SK-N-SH (cell line): ENCODE measurements around the gene SLC33A1. TPM values are rescaled to one million over a fixed set of nuclear protein-coding genes. Genes with fewer than 3 reads are reported as not detected.
"Not testable (repeated sequence)": the region's sequence is repeated elsewhere in the genome, so short reads cannot be mapped to it uniquely, and the experiment has no call there.

ENCODE experiments used
- CTCF ChIA-PET: fragments of 300-600, 350-600 bp; formaldehyde crosslinking; extraction: SDS; loops from one replicate; lab custom pipeline; 2021; lab: Yijun Ruan, JAX
- POLR2A ChIA-PET: fragments of 350-600 bp; sonication (Branson Sonifier 250); formaldehyde crosslinking; extraction: SDS; loops from one replicate; lab custom pipeline; 2020; ENCODE audit warnings: antibody characterized with exemption, inconsistent platforms; lab: Yijun Ruan, JAX
- DNase-seq: peaks from one replicate; pipeline ENCODE4 v3.0.0; 2012
- H2AFZ ChIP-seq: fragments of 200-600 bp; sonication (generic); 2 replicates; pipeline ENCODE4 v1.8.1; 2016; ENCODE audit warnings: antibody characterized with exemption, mild to moderate bottlenecking, low read depth
- H3F3A ChIP-seq: fragments of 200-600 bp; sonication (generic); replicated peaks from 2 replicates; pipeline ENCODE3; 2016; ENCODE audit warnings: antibody characterized with exemption, mild to moderate bottlenecking; ENCODE audit not compliant: insufficient read depth
- H3K27ac ChIP-seq, 2 experiments: fragments of 200-500 bp in 1 of 2; fragments of 200-600 bp in 1 of 2; sonication (Bioruptor generic) in 1 of 2; sonication (generic), shearing (Covaris generic) in 1 of 2; 2 replicates each; pipeline versions ENCODE4 v1.5.1 to v1.6.1; 2014 to 2016; ENCODE audit warnings: low read depth in 2 of 2, inconsistent platforms in 1 of 2, low read length in 1 of 2, mild to moderate bottlenecking in 1 of 2, mixed read lengths in 1 of 2
- H3K27me3 ChIP-seq: fragments of 200-600 bp; sonication (generic), shearing (Covaris generic); 2 replicates; pipeline ENCODE4 v1.6.1; 2016; ENCODE audit warnings: mixed run types; ENCODE audit not compliant: insufficient read depth
- H3K36me3 ChIP-seq, 2 experiments: fragments of 200-500 bp in 1 of 2; fragments of 200-600 bp in 1 of 2; sonication (Bioruptor generic) in 1 of 2; sonication (generic) in 1 of 2; replicated peaks in 1 of 2; 2 replicates each; pipeline versions ENCODE3 to v1.5.1; 2014 to 2016; ENCODE audit warnings: low read length in 1 of 2, mild to moderate bottlenecking in 1 of 2; ENCODE audit not compliant: insufficient read depth in 2 of 2, control insufficient read depth in 1 of 2
- H3K4me1 ChIP-seq, 2 experiments: fragments of 200-500 bp in 1 of 2; fragments of 200-600 bp in 1 of 2; sonication (Bioruptor generic) in 1 of 2; sonication (generic), shearing (Covaris generic) in 1 of 2; 2 replicates each; pipeline versions ENCODE4 v1.5.1 to v1.6.1; 2014 to 2016; ENCODE audit warnings: low read depth in 1 of 2, low read length in 1 of 2, mixed run types in 1 of 2; ENCODE audit not compliant: insufficient read depth in 2 of 2, control insufficient read depth in 1 of 2
- H3K4me2 ChIP-seq: fragments of 200-600 bp; sonication (generic), shearing (Covaris generic); 2 replicates; pipeline ENCODE4 v1.6.1; 2017; ENCODE audit warnings: mixed run types
- H3K4me3 ChIP-seq, 2 experiments: fragments of 200-500 bp in 1 of 2; fragments of 200-600 bp in 1 of 2; sonication (Bioruptor generic) in 1 of 2; sonication (generic), shearing (Covaris generic) in 1 of 2; 2 replicates each; pipeline versions ENCODE4 v1.5.1 to v1.8.1; 2014 to 2016; ENCODE audit warnings: low read depth in 2 of 2, inconsistent platforms in 1 of 2, low read length in 1 of 2, mild to moderate bottlenecking in 1 of 2, mixed read lengths in 1 of 2, moderate library complexity in 1 of 2
- H3K79me2 ChIP-seq: fragments of 200-600 bp; sonication (generic); 2 replicates; pipeline ENCODE4 v1.8.1; 2017; ENCODE audit warnings: mild to moderate bottlenecking; ENCODE audit not compliant: insufficient read depth
- H3K9ac ChIP-seq: fragments of 200-600 bp; sonication (generic); 2 replicates; pipeline ENCODE4 v1.6.1; 2017; ENCODE audit warnings: mixed run types
- H3K9me2 ChIP-seq: fragments of 200-600 bp; sonication (generic); 2 replicates; pipeline ENCODE4 v1.6.1; 2017; ENCODE audit warnings: mixed run types
- H3K9me3 ChIP-seq: fragments of 200-600 bp; sonication (generic); 2 replicates; pipeline ENCODE4 v1.6.1; 2017; ENCODE audit warnings: mixed run types, mild to moderate bottlenecking, moderate library complexity
- H4K20me1 ChIP-seq: fragments of 200-600 bp; sonication (generic); 2 replicates; pipeline ENCODE4 v1.6.1; 2017; ENCODE audit warnings: mild to moderate bottlenecking, mixed run types; ENCODE audit not compliant: insufficient read depth
- EP300 ChIP-seq, 2 experiments: IDR thresholded peaks; 2 replicates each; pipeline versions ENCODE4 v1.4.0 to v1.6.1; 2012; ENCODE audit warnings: borderline replicate concordance in 1 of 2, low read depth in 1 of 2, low read length in 1 of 2
- GABPA ChIP-seq: IDR thresholded peaks from 2 replicates; pipeline ENCODE4 v1.4.0; 2012; ENCODE audit warnings: low read depth, mild to moderate bottlenecking
- GATA2 ChIP-seq: sonication (generic); formaldehyde crosslinking; IDR thresholded peaks from 2 replicates; pipeline ENCODE4 v1.5.0; 2020; ENCODE audit warnings: mild to moderate bottlenecking, missing genetic modification reagents
- IRF3 ChIP-seq: fragments of 150-350 bp; IDR thresholded peaks from 2 replicates; pipeline ENCODE4 v1.6.1; 2016; ENCODE audit warnings: mild to moderate bottlenecking, low read depth, low read length
- NFIC ChIP-seq: IDR thresholded peaks from 2 replicates; pipeline ENCODE4 v1.4.0; 2012; ENCODE audit warnings: borderline replicate concordance
- NRF1 ChIP-seq: IDR thresholded peaks from 2 replicates; pipeline ENCODE4 v1.6.1; 2012; ENCODE audit warnings: low read depth, mild to moderate bottlenecking, low read length
- RAD21 ChIP-seq: IDR thresholded peaks from 2 replicates; pipeline ENCODE4 v1.6.1; 2012; ENCODE audit warnings: mild to moderate bottlenecking, low read length
- TCF12 ChIP-seq: IDR thresholded peaks from 2 replicates; pipeline ENCODE4 v1.4.0; 2012
- USF1 ChIP-seq: IDR thresholded peaks from 2 replicates; pipeline ENCODE4 v1.4.0; 2012; ENCODE audit warnings: low read depth, borderline replicate concordance
- WGBS: methylation state at CpG from one replicate; pipeline ENCODE4 v1.1.6; 2017; ENCODE audit warnings: low lambda C conversion rate; 5-methylcytosine and 5-hydroxymethylcytosine counted together
- polyA plus RNA-seq, 3 experiments: library from polyadenylated mRNA; depleted of rRNA; stranded (reverse); fragments of >200 nt; gene quantifications; 2 replicates each; pipeline ENCODE4 v1.2.3, GENCODE V29; 2012

SLC33A1 gene
- polyA plus RNA-seq, 1 of the 3 experiments (the other 2 are of a cell fraction), result 10.3 TPM

GRCh38 chr3:155835341-155836071 lies 18.7 kb downstream of the SLC33A1 start:
- Histone ChIP-seq H3K4me1 (no peaks in the 10 kb centered on the region; a peak in 1 of 4 replicates), H3K36me3 (peaks cover 6 to 29% of the 10 kb centered on the region in 2 experiments), H4K20me1 (no peaks in the 10 kb centered on the region), H3K4me3 (no peak overlapping the region), H3K27ac (no peak overlapping the region), H3K79me2 (peaks cover 33% of the 10 kb centered on the region), H3K27me3 (no peaks in the 10 kb centered on the region), H2AFZ (no peak overlapping the region), H3K9me2 (no peaks in the 10 kb centered on the region), H3K9ac (no peak overlapping the region), H3F3A (peaks cover 11% of the 10 kb centered on the region), H3K9me3 (no peaks in the 10 kb centered on the region)
- CTCF ChIA-PET, result interaction anchor here (1.2 kb wide), 1 partner anchor 30 kb away, joined by 5 read pairs; the partner anchor contains the start of gene C3orf33
- 91% methylated on average over 9 of the region's 9 CpGs for WGBS
- DNase-seq, result no peak
- no peak for TF ChIP-seq RAD21
- no peak for TF ChIP-seq EP300 (IDR thresholded peaks at IDR 0.05; ENCODE audit: borderline replicate concordance in 1 of 2, low read depth in 1 of 2, low read length in 1 of 2)
- no peak for TF ChIP-seq NRF1
- TF ChIP-seq IRF3, result no peak
- no peak for TF ChIP-seq NFIC
- TF ChIP-seq GATA2 (CRISPR knock-in tag), result no peak
- no peak for TF ChIP-seq GABPA
- TF ChIP-seq TCF12, result no peak
- no peak for TF ChIP-seq USF1
- TF ChIP-seq, all 33 proteins: peak for 0
- POLR2A ChIA-PET, result no interaction called here
- H3K4me2 ChIP-seq, result no peak overlapping the region

- H3K4me1 ChIP-seq, H3F3A ChIP-seq, DNase-seq, H3K4me2 ChIP-seq, H3K27ac ChIP-seq, H2AFZ ChIP-seq, H3K4me3 ChIP-seq, H4K20me1 ChIP-seq, POLR2A ChIA-PET, H3K79me2 ChIP-seq, H3K9me2 ChIP-seq, H3K9ac ChIP-seq, H3K27me3 ChIP-seq, H3K9me3 ChIP-seq: not testable (repeated sequence)
- CTCF ChIA-PET, result interaction anchor here (1.0 to 1.2 kb wide), 2 partner anchors 23 to 88 kb away, joined by 3 read pairs; partner anchors contain the start of gene C3orf33
- peaks cover 14 to 31% of the 10 kb centered on the region in 2 experiments for H3K36me3 ChIP-seq
- WGBS, result 97% methylated on average over 13 of the region's 13 CpGs
These were observed 25.6 kb downstream of the SLC33A1 start for GRCh38 chr3:155828490-155829098.
